Liver (tissue), 9 donors: ENCODE measurements around the gene KLHDC7B. TPM values are rescaled to one million over a fixed set of nuclear protein-coding genes. Genes with fewer than 3 reads are reported as not detected.
A peak's percentile ranks its signal among the peaks of the same experiment; 100 is the strongest.

ENCODE experiments used
- DNase-seq: peaks from one replicate; pipeline ENCODE4 v3.0.0-alpha.2; 2017; ENCODE audit warnings: low spot score
- H3K27ac ChIP-seq, 2 donors: one replicate each; pipeline ENCODE4 v1.7.0; 2013; ENCODE audit warnings: inconsistent platforms in 2 of 2, low read length in 2 of 2, control low read depth in 1 of 2, low read depth in 1 of 2, mild to moderate bottlenecking in 1 of 2
- H3K27me3 ChIP-seq, 4 donors: one replicate each; pipeline versions ENCODE4 v1.6.1 to v1.7.0; 2013; ENCODE audit warnings: low read length in 3 of 4, inconsistent platforms in 1 of 4, mild to moderate bottlenecking in 1 of 4, moderate library complexity in 1 of 4; ENCODE audit not compliant: control insufficient read depth in 4 of 4, insufficient read depth in 4 of 4
- H3K36me3 ChIP-seq, 4 donors: one replicate each; pipeline versions ENCODE4 v1.6.1 to v1.7.0; 2013; ENCODE audit warnings: low read length in 3 of 4, mild to moderate bottlenecking in 3 of 4, low read depth in 1 of 4, moderate library complexity in 1 of 4; ENCODE audit not compliant: control insufficient read depth in 4 of 4, insufficient read depth in 3 of 4
- H3K4me1 ChIP-seq, 4 donors: one replicate each; pipeline versions ENCODE4 v1.6.1 to v1.7.0; 2013; ENCODE audit warnings: low read length in 3 of 4, mild to moderate bottlenecking in 3 of 4, moderate library complexity in 1 of 4; ENCODE audit not compliant: control insufficient read depth in 4 of 4, insufficient read depth in 4 of 4
- H3K4me3 ChIP-seq, 3 donors: one replicate each; pipeline versions ENCODE4 v1.6.1 to v1.7.0; 2013; ENCODE audit warnings: low read length in 3 of 3, control low read depth in 1 of 3, low read depth in 1 of 3, mild to moderate bottlenecking in 1 of 3
- H3K9ac ChIP-seq, 2 donors: one replicate each; pipeline ENCODE4 v1.7.0; 2013; ENCODE audit warnings: low read length in 2 of 2, mild to moderate bottlenecking in 2 of 2, moderate library complexity in 2 of 2, control low read depth in 1 of 2, low read depth in 1 of 2
- H3K9me3 ChIP-seq, 4 donors: one replicate each; pipeline versions ENCODE4 v1.6.1 to v1.7.0; 2013; ENCODE audit warnings: low read length in 3 of 4; ENCODE audit not compliant: control insufficient read depth in 4 of 4
- ATF3 ChIP-seq: IDR thresholded peaks from 2 replicates; pipeline ENCODE4 v1.6.1; 2016; ENCODE audit warnings: antibody characterized with exemption
- CTCF ChIP-seq: fragments of 150-350 bp; IDR thresholded peaks from 2 replicates; pipeline ENCODE4 v1.5.1; 2017; ENCODE audit warnings: improper control_type of control experiment, low read depth, low read length; ENCODE audit not compliant: missing input control
- EGR1 ChIP-seq, 2 donors: IDR thresholded peaks; 2 replicates each; pipeline ENCODE4 v1.6.1; 2016 to 2018; ENCODE audit warnings: antibody characterized with exemption in 2 of 2, low read depth in 2 of 2
- FOXA1 ChIP-seq: IDR thresholded peaks from 2 replicates; pipeline ENCODE4 v1.6.1; 2016; ENCODE audit warnings: antibody characterized with exemption
- FOXA2 ChIP-seq: IDR thresholded peaks from 2 replicates; pipeline ENCODE4 v1.6.1; 2016; ENCODE audit warnings: antibody characterized with exemption
- GABPA ChIP-seq, 2 donors: IDR thresholded peaks in 1 of 2; conservative IDR thresholded peaks in 1 of 2; 2 replicates each; pipeline ENCODE4 v1.6.1; 2016; ENCODE audit warnings: antibody characterized with exemption in 2 of 2, mild to moderate bottlenecking in 1 of 2, moderate library complexity in 1 of 2
- HNF4A ChIP-seq, 2 donors: conservative IDR thresholded peaks; 2 replicates each; pipeline ENCODE4 v1.6.1; 2016; ENCODE audit warnings: antibody characterized with exemption in 2 of 2, mild to moderate bottlenecking in 2 of 2
- HNF4G ChIP-seq: IDR thresholded peaks from 2 replicates; pipeline ENCODE4 v1.6.1; 2016; ENCODE audit warnings: antibody characterized with exemption
- JUND ChIP-seq, 2 donors: IDR thresholded peaks; 2 replicates each; pipeline ENCODE4 v1.6.1; 2016; ENCODE audit warnings: antibody characterized with exemption in 2 of 2
- MAX ChIP-seq: IDR thresholded peaks from 2 replicates; pipeline ENCODE4 v1.6.1; 2016; ENCODE audit warnings: antibody characterized with exemption
- NR2F2 ChIP-seq: IDR thresholded peaks from 2 replicates; pipeline ENCODE4 v1.6.1; 2016; ENCODE audit warnings: antibody characterized with exemption
- RAD21 ChIP-seq, 2 donors: IDR thresholded peaks; 2 replicates each; pipeline ENCODE4 v1.6.1; 2016; ENCODE audit warnings: antibody characterized with exemption in 2 of 2, mild to moderate bottlenecking in 2 of 2
- REST ChIP-seq: IDR thresholded peaks from 2 replicates; pipeline ENCODE4 v1.6.1; 2016; ENCODE audit warnings: antibody characterized with exemption, mild to moderate bottlenecking
- RXRA ChIP-seq, 2 donors: IDR thresholded peaks; 2 replicates each; pipeline ENCODE4 v1.6.1; 2017 to 2018; ENCODE audit warnings: antibody characterized with exemption in 2 of 2, mild to moderate bottlenecking in 1 of 2
- SP1 ChIP-seq: IDR thresholded peaks from 2 replicates; pipeline ENCODE4 v1.6.1; 2018; ENCODE audit warnings: antibody characterized with exemption, mild to moderate bottlenecking
- TAF1 ChIP-seq: conservative IDR thresholded peaks from 2 replicates; pipeline ENCODE4 v1.6.1; 2016; ENCODE audit warnings: antibody characterized with exemption, mild to moderate bottlenecking
- YY1 ChIP-seq: IDR thresholded peaks from 2 replicates; pipeline ENCODE4 v1.6.1; 2016; ENCODE audit warnings: antibody characterized with exemption, mild to moderate bottlenecking
- ZBTB33 ChIP-seq: IDR thresholded peaks from 2 replicates; pipeline ENCODE4 v1.6.1; 2016; ENCODE audit warnings: antibody characterized with exemption
- WGBS: extraction: QIAGEN DNeasy Blood & Tissue Kit; methylation state at CpG from one replicate; pipeline ENCODE4 v1.1.7; 2013; 5-methylcytosine and 5-hydroxymethylcytosine counted together
- polyA plus RNA-seq, 2 donors: library from polyadenylated mRNA; stranded (reverse) in 1 of 2; unstranded in 1 of 2; fragments of 200-250 nt in 1 of 2; fragments of >200 nt in 1 of 2; fragmentation: Nextera tagmentation in 1 of 2; extraction: Ambion mirVana in 1 of 2; gene quantifications; one replicate each; pipeline versions ENCODE4 v1.2.1 to v1.2.3, GENCODE V29; 2013 to 2015
- total RNA-seq, 2 donors: library from RNA; depleted of rRNA; stranded (reverse); fragments of >200 nt; gene quantifications; one replicate each; pipeline ENCODE4 v1.2.3, GENCODE V29; 2014
- donor health status: healthy.
- donor health status: healthy.
- donor health status: healthy.
- donor health status: healthy.
- donor health status: healthy.

Gene KLHDC7B
- total and polyA plus RNA-seq, 4 donors, result 0.08 to 0.16 (median 0.08) TPM; not detected in 1

- no peaks in the 10 kb centered on the region for H3K9me3 ChIP-seq
- H3K4me3 ChIP-seq, result peak within 1 kb of the TSS; percentile 87 to 97 (median 89)
- peak within 1 kb of the TSS; percentile 86 to 90 for H3K27ac ChIP-seq
- peaks cover 11 to 27% (median 24%) of the 10 kb centered on the region in 4 donors for H3K4me1 ChIP-seq
- no peak for TF ChIP-seq YY1
- no peak for TF ChIP-seq REST
- TF ChIP-seq HNF4G, result no peak
- no peak for TF ChIP-seq RXRA (IDR thresholded peaks at IDR 0.05)
- peak within 1 kb of the TSS; percentile 86 to 99 for H3K9ac ChIP-seq
- peaks cover 0 to 19% (median 7%) of the 10 kb centered on the region in 4 donors for H3K36me3 ChIP-seq
- H3K27me3 ChIP-seq, result no peaks in the 10 kb centered on the region
- peak; percentile 100 for DNase-seq
- WGBS, result under 1% methylated on average over 62 of the region's 62 CpGs
Observed at GRCh38 chr22:50507421-50507990, 38.2 kb upstream of the KLHDC7B start, which contains the start of gene LMF2. Gene LMF2, minus strand, starts transcription at chr22:50507702. Its CDS starts 27 bp downstream, at chr22:50507675.

GRCh38 chr22:50507991-50508884, 37.5 kb upstream of the KLHDC7B start, which contains the start of gene NCAPH2:
Gene NCAPH2, plus strand, starts transcription at chr22:50508224. Its CDS starts 114 bp downstream, at chr22:50508338.
- no peaks in the 10 kb centered on the region for H3K9me3 ChIP-seq
- peak within 1 kb of the TSS; percentile 87 to 97 (median 89) for H3K4me3 ChIP-seq
- H3K27ac ChIP-seq, result peak within 1 kb of the TSS; percentile 86 to 90
- H3K4me1 ChIP-seq, result peaks cover 11 to 27% (median 24%) of the 10 kb centered on the region in 4 donors
- H3K9ac ChIP-seq, result peak within 1 kb of the TSS; percentile 86 to 99
- under 1% methylated on average over 76 of the region's 76 CpGs for whole genome bisulfite sequencing
- H3K36me3 ChIP-seq, result peaks cover 0 to 13% (median 3%) of the 10 kb centered on the region in 4 donors
- H3K27me3 ChIP-seq, result no peaks in the 10 kb centered on the region
- peak; percentile 15 to 45 for TF ChIP-seq RXRA (IDR thresholded peaks at IDR 0.05)
- TF ChIP-seq NR2F2, result no peak
- TF ChIP-seq JUND (IDR thresholded peaks at IDR 0.05), result peak in 1 of 2 donors; percentile 38
- peak; percentile 98 for TF ChIP-seq YY1
- peak in 1 of 2 donors; percentile 88 for TF ChIP-seq GABPA (IDR thresholded peaks at IDR 0.05 in 1 of 2, conservative IDR thresholded peaks at IDR 0.05 in 1 of 2)
- peak; percentile 73 to 82 for TF ChIP-seq EGR1 (IDR thresholded peaks at IDR 0.05; ENCODE audit: low read depth in 2 of 2)
- TF ChIP-seq REST, result no peak
- no peak for TF ChIP-seq ATF3
- no peak for TF ChIP-seq FOXA2
- no peak for TF ChIP-seq HNF4A (conservative IDR thresholded peaks at IDR 0.05)
- TF ChIP-seq HNF4G, result no peak
- no peak for TF ChIP-seq RAD21 (IDR thresholded peaks at IDR 0.05)
- no peak for TF ChIP-seq FOXA1
- peak; percentile 7 for TF ChIP-seq CTCF
- no peak for TF ChIP-seq TAF1
- TF ChIP-seq MAX, result no peak
- peak; percentile 40 for TF ChIP-seq SP1
- TF ChIP-seq ZBTB33, result no peak
- no peak for DNase-seq
